HCT116 (cell line): ENCODE data around the gene UBE2L3. TPM values are rescaled to one million over a fixed set of nuclear protein-coding genes. Genes with fewer than 3 reads are reported as not detected.

Source experiments
- ATAC-seq: fragments of 200-7000 bp; cut with Tn5 transposase; 2 replicates; pipeline ENCODE4 v1.9.1; 2020; ENCODE audit warnings: mild to moderate bottlenecking, moderate library complexity
- BruUV-seq: library from RNA; stranded (reverse); fragments of 400-500 nt; replicated peaks from 2 replicates; lab custom pipeline; 2021; lab: Mats Ljungman, UMichigan
- CTCF ChIA-PET: fragments of 300-600 bp; sonication (Branson Sonifier 250); formaldehyde crosslinking; loops from one replicate; lab custom pipeline; 2021; ENCODE audit warnings: antibody characterized with exemption; lab: Charles Lee
- POLR2A ChIA-PET: fragments of 300-600, 350-600 bp; sonication (Branson Sonifier 250); formaldehyde crosslinking; loops from one replicate; lab custom pipeline; 2021; ENCODE audit warnings: antibody characterized with exemption; lab: Charles Lee
- RAD21 ChIA-PET, 2 experiments: fragments of 300-600 bp; sonication (Branson Sonifier 250); formaldehyde crosslinking; loops; one replicate each; lab custom pipeline; 2023; ENCODE audit warnings: low total read pairs in 2 of 2; ENCODE audit not compliant: uncharacterized antibody in 2 of 2, unreplicated experiment in 2 of 2, low non-redundant PET in 1 of 2; lab: Charles Lee
- DNase-seq: peaks from one replicate; pipeline ENCODE4 v3.0.0-alpha.2; 2010; ENCODE audit warnings: low read depth, low spot score
- H2AFZ ChIP-seq: fragments of 200-600 bp; shearing (Covaris generic), sonication (generic); 2 replicates; pipeline ENCODE4 v1.6.1; 2017; ENCODE audit warnings: low read depth, mixed run types, mixed read lengths, antibody characterized with exemption, low read length; ENCODE audit not compliant: poor library complexity, severe bottlenecking
- H3K27ac ChIP-seq: 2 replicates; pipeline ENCODE4 v1.5.1; 2012; ENCODE audit warnings: low read depth, low read length
- H3K27me3 ChIP-seq: fragments of 200-600 bp; sonication (generic); 2 replicates; pipeline ENCODE4 v1.6.1; 2016; ENCODE audit warnings: mixed run types, low read length, mixed read lengths; ENCODE audit not compliant: insufficient read depth
- H3K36me3 ChIP-seq, 2 experiments: fragments of 200-500 bp in 1 of 2; fragments of 200-600 bp in 1 of 2; sonication (Bioruptor generic) in 1 of 2; sonication (generic) in 1 of 2; 2 replicates each; pipeline versions ENCODE4 v1.5.1 to v1.6.1; 2014 to 2016; ENCODE audit warnings: low read length in 2 of 2, inconsistent platforms in 1 of 2, mixed read lengths in 1 of 2, mixed run types in 1 of 2; ENCODE audit not compliant: insufficient read depth in 2 of 2, control insufficient read depth in 1 of 2
- H3K4me1 ChIP-seq, 2 experiments: fragments of 200-600 bp in 1 of 2; sonication (generic) in 1 of 2; 2 replicates each; pipeline versions ENCODE4 v1.5.1 to v1.6.1; 2012 to 2017; ENCODE audit warnings: low read length in 2 of 2, inconsistent platforms in 1 of 2, mild to moderate bottlenecking in 1 of 2, mixed read lengths in 1 of 2, mixed run types in 1 of 2, moderate library complexity in 1 of 2; ENCODE audit not compliant: insufficient read depth in 2 of 2, control insufficient read depth in 1 of 2
- H3K4me2 ChIP-seq: fragments of 200-600 bp; sonication (generic); 2 replicates; pipeline ENCODE4 v1.6.1; 2017; ENCODE audit warnings: mixed run types, low read length, mixed read lengths
- H3K4me3 ChIP-seq, 2 experiments: fragments of 200-600 bp in 1 of 2; sonication (generic) in 1 of 2; replicated peaks in 1 of 2; 2 replicates each; pipeline ENCODE4 v1.5.1; 2011 to 2016; ENCODE audit warnings: low read length in 2 of 2, control low read depth in 1 of 2, low read depth in 1 of 2, mild to moderate bottlenecking in 1 of 2, mixed read lengths in 1 of 2, mixed run types in 1 of 2
- H3K79me2 ChIP-seq: fragments of 200-600 bp; sonication (generic); 2 replicates; pipeline ENCODE4 v1.6.1; 2017; ENCODE audit warnings: mild to moderate bottlenecking, mixed run types, low read length, moderate library complexity, mixed read lengths; ENCODE audit not compliant: insufficient read depth
- H3K9ac ChIP-seq: fragments of 200-600 bp; sonication (generic); 2 replicates; pipeline ENCODE4 v1.6.1; 2016; ENCODE audit warnings: low read length, mixed read lengths
- H3K9me2 ChIP-seq: fragments of 200-600 bp; sonication (generic), shearing (Covaris generic); 2 replicates; pipeline ENCODE4 v1.6.1; 2017; ENCODE audit warnings: mixed run types, mild to moderate bottlenecking, moderate library complexity; ENCODE audit not compliant: insufficient read depth
- H3K9me3 ChIP-seq, 2 experiments: fragments of 200-500 bp in 1 of 2; fragments of 200-600 bp in 1 of 2; sonication (Bioruptor generic) in 1 of 2; sonication (generic) in 1 of 2; 2 replicates each; pipeline ENCODE4 v1.6.1; 2014 to 2017; ENCODE audit warnings: low read length in 2 of 2, mixed read lengths in 2 of 2, inconsistent platforms in 1 of 2, low read depth in 1 of 2, mild to moderate bottlenecking in 1 of 2, mixed run types in 1 of 2, moderate library complexity in 1 of 2; ENCODE audit not compliant: control insufficient read depth in 1 of 2, insufficient read depth in 1 of 2
- H4K20me1 ChIP-seq: fragments of 200-600 bp; sonication (generic), shearing (Covaris generic); 2 replicates; pipeline ENCODE4 v1.6.1; 2017; ENCODE audit warnings: mixed run types, mild to moderate bottlenecking, moderate library complexity; ENCODE audit not compliant: insufficient read depth
- CBX3 ChIP-seq: IDR thresholded peaks from 2 replicates; pipeline ENCODE4 v1.6.1; 2012; ENCODE audit warnings: low read depth
- EGR1 ChIP-seq: IDR thresholded peaks from 2 replicates; pipeline ENCODE4 v1.6.1; 2012; ENCODE audit warnings: low read depth
- ELF1 ChIP-seq: IDR thresholded peaks from 2 replicates; pipeline ENCODE4 v1.6.1; 2012; ENCODE audit warnings: low read depth, borderline replicate concordance
- EZH2phosphoT487 ChIP-seq: fragments of 200-600 bp; IDR thresholded peaks from 2 replicates; pipeline ENCODE4 v1.6.1; 2018; ENCODE audit warnings: antibody characterized with exemption, borderline replicate concordance
- JUND ChIP-seq: IDR thresholded peaks from 2 replicates; pipeline ENCODE4 v1.6.1; 2012
- POLR2AphosphoS5 ChIP-seq: IDR thresholded peaks from 2 replicates; pipeline ENCODE4 v1.6.1; 2011; ENCODE audit warnings: mild to moderate bottlenecking, low read depth, low read length, moderate library complexity
- RAD21 ChIP-seq: IDR thresholded peaks from 2 replicates; pipeline ENCODE4 v1.6.1; 2012; ENCODE audit warnings: low read depth, mild to moderate bottlenecking
- SIN3A ChIP-seq: IDR thresholded peaks from 2 replicates; pipeline ENCODE4 v1.6.1; 2012; ENCODE audit warnings: low read depth
- SRF ChIP-seq: IDR thresholded peaks from 2 replicates; pipeline ENCODE4 v1.6.1; 2012; ENCODE audit warnings: low read depth
- TCF7L2 ChIP-seq: IDR thresholded peaks from 2 replicates; pipeline ENCODE4 v1.7.0; 2011; ENCODE audit warnings: borderline replicate concordance, inconsistent platforms; ENCODE audit not compliant: insufficient read depth, insufficient read length; ENCODE audit errors: extremely low read depth
- ZFX ChIP-seq: fragments of 450-650 bp; IDR thresholded peaks from 2 replicates; pipeline ENCODE4 v1.6.1; 2017
- intact Hi-C: fragments of 100-400 bp; cut with micrococcal nuclease; formaldehyde crosslinking; loops from 2 replicates; pipeline ENCODE4 v1.10.0; 2022
- total RNA-seq: library from RNA; stranded (reverse); gene quantifications from one replicate; pipeline ENCODE4 v1.2.1, GENCODE V29; 2021; ENCODE audit not compliant: unreplicated experiment
- TF ChIP-seq, protein P1 (sequence below): IDR thresholded peaks from 2 replicates; pipeline ENCODE4 v1.6.1; 2012; ENCODE audit warnings: low read depth
- TF ChIP-seq, protein P2 (sequence below), 3 experiments: fragments of 200-600 bp in 1 of 3; sonication (generic) in 1 of 3; IDR thresholded peaks in 2 of 3; conservative IDR thresholded peaks in 1 of 3; 2 replicates each; pipeline ENCODE4 v1.5.1; 2012 to 2017; ENCODE audit warnings: low read depth in 2 of 3, low read length in 2 of 3, antibody characterized with exemption in 1 of 3, borderline replicate concordance in 1 of 3, control low read depth in 1 of 3, mild to moderate bottlenecking in 1 of 3, mixed read lengths in 1 of 3, mixed run types in 1 of 3, moderate library complexity in 1 of 3; ENCODE audit not compliant: insufficient read depth in 1 of 3
- TF ChIP-seq, protein P3 (sequence below): IDR thresholded peaks from 2 replicates; pipeline ENCODE4 v1.6.1; 2011; ENCODE audit warnings: mild to moderate bottlenecking, low read length, moderate library complexity; ENCODE audit not compliant: insufficient replicate concordance; ENCODE audit errors: extremely low read depth

Gene UBE2L3
- total RNA-seq, 1 experiment from 2014 or later, result 55.6 TPM

DNA sequence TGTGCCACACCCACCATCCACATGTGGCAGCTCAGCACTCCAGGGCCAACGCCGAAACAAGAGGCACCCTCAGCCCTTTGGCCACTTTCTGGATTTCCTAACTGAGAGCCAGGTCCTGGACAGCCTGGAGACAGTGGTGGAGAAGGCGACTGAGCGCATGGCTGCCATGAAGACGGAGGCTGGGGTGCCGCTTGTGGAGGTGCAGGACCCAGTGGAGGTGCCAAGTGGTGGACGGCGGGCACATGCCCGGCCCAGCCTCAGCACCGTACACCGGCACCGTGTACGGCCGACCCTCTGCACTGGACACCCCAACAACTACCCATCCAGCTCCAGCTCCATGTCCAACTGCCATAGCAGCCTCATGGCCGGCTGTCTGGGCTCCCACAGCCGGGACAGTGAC lies 66.6 kb downstream of the UBE2L3 start:
- no peak for DNase-seq
- Histone ChIP-seq H3K9me3 (no peaks in the 10 kb centered on the region), H4K20me1 (no peaks in the 10 kb centered on the region), H3K27ac (no peak overlapping the region), H3K27me3 (no peaks in the 10 kb centered on the region), H3K79me2 (peaks cover 7% of the 10 kb centered on the region), H3K4me1 (peaks cover 4 to 25% of the 10 kb centered on the region in 2 experiments; a peak in 3 of 4 replicates), H3K9ac (no peak overlapping the region), H2AFZ (no peak overlapping the region), H3K4me2 (no peak overlapping the region), H3K4me3 (no peak overlapping the region), H3K36me3 (no peaks in the 10 kb centered on the region), H3K9me2 (no peaks in the 10 kb centered on the region)
- ATAC-seq, result no peak
- POLR2A ChIA-PET, result interaction anchor here (2.9 kb wide), 1 partner anchor 8 kb away, joined by 17 read pairs; the partner anchor contains the start of gene SDF2L1
- CTCF ChIA-PET, result interaction anchor here (0.6 to 5.7 kb wide), 2 partner anchors 8 to 22 kb away, joined by 5 to 103 read pairs; partner anchors contain the start of gene SDF2L1
- RAD21 ChIA-PET, result no interaction called here
- TF ChIP-seq SRF (no peak), EGR1 (no peak), EZH2phosphoT487 (no peak), SIN3A (no peak), RAD21 (no peak), JUND (no peak), TCF7L2 (no peak), CBX3 (no peak), ELF1 (no peak), POLR2AphosphoS5 (no peak), ZFX (no peak)
- TF ChIP-seq, protein P1, sequence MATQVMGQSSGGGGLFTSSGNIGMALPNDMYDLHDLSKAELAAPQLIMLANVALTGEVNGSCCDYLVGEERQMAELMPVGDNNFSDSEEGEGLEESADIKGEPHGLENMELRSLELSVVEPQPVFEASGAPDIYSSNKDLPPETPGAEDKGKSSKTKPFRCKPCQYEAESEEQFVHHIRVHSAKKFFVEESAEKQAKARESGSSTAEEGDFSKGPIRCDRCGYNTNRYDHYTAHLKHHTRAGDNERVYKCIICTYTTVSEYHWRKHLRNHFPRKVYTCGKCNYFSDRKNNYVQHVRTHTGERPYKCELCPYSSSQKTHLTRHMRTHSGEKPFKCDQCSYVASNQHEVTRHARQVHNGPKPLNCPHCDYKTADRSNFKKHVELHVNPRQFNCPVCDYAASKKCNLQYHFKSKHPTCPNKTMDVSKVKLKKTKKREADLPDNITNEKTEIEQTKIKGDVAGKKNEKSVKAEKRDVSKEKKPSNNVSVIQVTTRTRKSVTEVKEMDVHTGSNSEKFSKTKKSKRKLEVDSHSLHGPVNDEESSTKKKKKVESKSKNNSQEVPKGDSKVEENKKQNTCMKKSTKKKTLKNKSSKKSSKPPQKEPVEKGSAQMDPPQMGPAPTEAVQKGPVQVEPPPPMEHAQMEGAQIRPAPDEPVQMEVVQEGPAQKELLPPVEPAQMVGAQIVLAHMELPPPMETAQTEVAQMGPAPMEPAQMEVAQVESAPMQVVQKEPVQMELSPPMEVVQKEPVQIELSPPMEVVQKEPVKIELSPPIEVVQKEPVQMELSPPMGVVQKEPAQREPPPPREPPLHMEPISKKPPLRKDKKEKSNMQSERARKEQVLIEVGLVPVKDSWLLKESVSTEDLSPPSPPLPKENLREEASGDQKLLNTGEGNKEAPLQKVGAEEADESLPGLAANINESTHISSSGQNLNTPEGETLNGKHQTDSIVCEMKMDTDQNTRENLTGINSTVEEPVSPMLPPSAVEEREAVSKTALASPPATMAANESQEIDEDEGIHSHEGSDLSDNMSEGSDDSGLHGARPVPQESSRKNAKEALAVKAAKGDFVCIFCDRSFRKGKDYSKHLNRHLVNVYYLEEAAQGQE, result no peak
- TF ChIP-seq, protein P2, sequence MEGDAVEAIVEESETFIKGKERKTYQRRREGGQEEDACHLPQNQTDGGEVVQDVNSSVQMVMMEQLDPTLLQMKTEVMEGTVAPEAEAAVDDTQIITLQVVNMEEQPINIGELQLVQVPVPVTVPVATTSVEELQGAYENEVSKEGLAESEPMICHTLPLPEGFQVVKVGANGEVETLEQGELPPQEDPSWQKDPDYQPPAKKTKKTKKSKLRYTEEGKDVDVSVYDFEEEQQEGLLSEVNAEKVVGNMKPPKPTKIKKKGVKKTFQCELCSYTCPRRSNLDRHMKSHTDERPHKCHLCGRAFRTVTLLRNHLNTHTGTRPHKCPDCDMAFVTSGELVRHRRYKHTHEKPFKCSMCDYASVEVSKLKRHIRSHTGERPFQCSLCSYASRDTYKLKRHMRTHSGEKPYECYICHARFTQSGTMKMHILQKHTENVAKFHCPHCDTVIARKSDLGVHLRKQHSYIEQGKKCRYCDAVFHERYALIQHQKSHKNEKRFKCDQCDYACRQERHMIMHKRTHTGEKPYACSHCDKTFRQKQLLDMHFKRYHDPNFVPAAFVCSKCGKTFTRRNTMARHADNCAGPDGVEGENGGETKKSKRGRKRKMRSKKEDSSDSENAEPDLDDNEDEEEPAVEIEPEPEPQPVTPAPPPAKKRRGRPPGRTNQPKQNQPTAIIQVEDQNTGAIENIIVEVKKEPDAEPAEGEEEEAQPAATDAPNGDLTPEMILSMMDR (IDR thresholded peaks at IDR 0.05 in 2 of 3, conservative IDR thresholded peaks at IDR 0.05 in 1 of 3; ENCODE audit: borderline replicate concordance in 1 of 3, insufficient read depth in 1 of 3, low read depth in 2 of 3, low read length in 2 of 3), result no peak
- TF ChIP-seq, protein P3, sequence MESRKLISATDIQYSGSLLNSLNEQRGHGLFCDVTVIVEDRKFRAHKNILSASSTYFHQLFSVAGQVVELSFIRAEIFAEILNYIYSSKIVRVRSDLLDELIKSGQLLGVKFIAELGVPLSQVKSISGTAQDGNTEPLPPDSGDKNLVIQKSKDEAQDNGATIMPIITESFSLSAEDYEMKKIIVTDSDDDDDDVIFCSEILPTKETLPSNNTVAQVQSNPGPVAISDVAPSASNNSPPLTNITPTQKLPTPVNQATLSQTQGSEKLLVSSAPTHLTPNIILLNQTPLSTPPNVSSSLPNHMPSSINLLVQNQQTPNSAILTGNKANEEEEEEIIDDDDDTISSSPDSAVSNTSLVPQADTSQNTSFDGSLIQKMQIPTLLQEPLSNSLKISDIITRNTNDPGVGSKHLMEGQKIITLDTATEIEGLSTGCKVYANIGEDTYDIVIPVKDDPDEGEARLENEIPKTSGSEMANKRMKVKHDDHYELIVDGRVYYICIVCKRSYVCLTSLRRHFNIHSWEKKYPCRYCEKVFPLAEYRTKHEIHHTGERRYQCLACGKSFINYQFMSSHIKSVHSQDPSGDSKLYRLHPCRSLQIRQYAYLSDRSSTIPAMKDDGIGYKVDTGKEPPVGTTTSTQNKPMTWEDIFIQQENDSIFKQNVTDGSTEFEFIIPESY, result no peak
- intact Hi-C loops, result no loop called here
- BruUV-seq, result no TSS peak
